Endothelial cell of umbilical vein (primary cell): ENCODE results near the gene COMT. TPM values are rescaled to one million over a fixed set of nuclear protein-coding genes. Genes with fewer than 3 reads are reported as not detected.

Experiments
- BruUV-seq: library from RNA; stranded (reverse); fragments of 400-500 nt; replicated peaks from 2 replicates; lab custom pipeline; 2021; lab: Mats Ljungman, UMichigan
- CTCF ChIA-PET: fragments of 300-600, 350-600 bp; sonication (Branson Sonifier 250); formaldehyde crosslinking; loops from one replicate; lab custom pipeline; 2021; ENCODE audit warnings: antibody characterized with exemption, inconsistent platforms; lab: Charles Lee
- POLR2A ChIA-PET: fragments of 300-600, 350-600 bp; sonication (Branson Sonifier 250); formaldehyde crosslinking; loops from one replicate; lab custom pipeline; 2021; ENCODE audit warnings: antibody characterized with exemption, inconsistent platforms; lab: Charles Lee
- DNase-seq: peaks from one replicate; pipeline ENCODE4 v3.0.0-alpha.2; 2011; ENCODE audit warnings: low read depth, low spot score
- FAIRE-seq: peaks from 2 replicates; lab custom pipeline; 2011; peaks lifted over from hg19 to GRCh38; lab: Jason Lieb, UNC
- H2AFZ ChIP-seq: 2 replicates; pipeline ENCODE4 v1.6.0; 2012; ENCODE audit warnings: low read depth, low read length, control low read depth, inconsistent platforms
- H3K27ac ChIP-seq: 2 replicates; pipeline ENCODE4 v1.5.1; 2011; ENCODE audit warnings: low read depth, mild to moderate bottlenecking, control low read depth, low read length, moderate library complexity; ENCODE audit not compliant: insufficient read depth
- H3K27me3 ChIP-seq, 2 experiments: 2 replicates each; pipeline versions ENCODE4 v1.6.0 to v1.6.1; 2011; ENCODE audit warnings: low read length in 2 of 2, mixed read lengths in 1 of 2; ENCODE audit not compliant: control insufficient read depth in 2 of 2, insufficient read depth in 2 of 2
- H3K36me3 ChIP-seq, 2 experiments: 2 replicates in 1 of 2; 3 replicates in 1 of 2; pipeline ENCODE4 v1.5.1; 2011; ENCODE audit warnings: low read length in 2 of 2, mild to moderate bottlenecking in 1 of 2, moderate library complexity in 1 of 2; ENCODE audit not compliant: control insufficient read depth in 2 of 2, insufficient read depth in 2 of 2; ENCODE audit errors: extremely low read depth in 1 of 2
- H3K4me1 ChIP-seq: 3 replicates; pipeline ENCODE4 v1.5.1; 2011; ENCODE audit warnings: mild to moderate bottlenecking, low read length; ENCODE audit not compliant: control insufficient read depth, insufficient read depth; ENCODE audit errors: extremely low read depth
- H3K4me2 ChIP-seq: 2 replicates; pipeline ENCODE4 v1.6.1; 2011; ENCODE audit warnings: low read length, control low read depth, mixed read lengths; ENCODE audit not compliant: insufficient read depth
- H3K4me3 ChIP-seq, 3 experiments: fragments of 200-600 bp in 1 of 3; sonication (generic), shearing (Covaris generic) in 1 of 3; replicated peaks in 1 of 3; 2 replicates each; pipeline ENCODE4 v1.5.1; 2011 to 2016; ENCODE audit warnings: control low read depth in 3 of 3, low read length in 3 of 3, mild to moderate bottlenecking in 2 of 3, inconsistent platforms in 1 of 3, low read depth in 1 of 3, moderate library complexity in 1 of 3; ENCODE audit not compliant: insufficient read depth in 1 of 3
- H3K79me2 ChIP-seq: 2 replicates; pipeline ENCODE4 v1.6.0; 2012; ENCODE audit warnings: low read length, inconsistent platforms; ENCODE audit not compliant: control insufficient read depth, insufficient read depth
- H3K9ac ChIP-seq: replicated peaks from 2 replicates; pipeline ENCODE3; 2011; ENCODE audit warnings: low read length, control low read depth; ENCODE audit not compliant: insufficient read depth; ENCODE audit errors: extremely low read depth
- H3K9me1 ChIP-seq: replicated peaks from 3 replicates; pipeline ENCODE4 v1.6.0; 2011; ENCODE audit warnings: mild to moderate bottlenecking, low read length; ENCODE audit not compliant: control insufficient read depth, insufficient read depth; ENCODE audit errors: extremely low read depth
- H3K9me3 ChIP-seq: replicated peaks from 2 replicates; pipeline ENCODE4 v1.5.1; 2012; ENCODE audit warnings: low read length, inconsistent platforms; ENCODE audit not compliant: control insufficient read depth, insufficient read depth
- H4K20me1 ChIP-seq: replicated peaks from 2 replicates; pipeline ENCODE3; 2011; ENCODE audit warnings: mild to moderate bottlenecking, low read length; ENCODE audit not compliant: control insufficient read depth, insufficient read depth; ENCODE audit errors: extremely low read depth
- EZH2 ChIP-seq: IDR thresholded peaks from 2 replicates; pipeline ENCODE4 v1.6.1; 2012; ENCODE audit warnings: borderline replicate concordance, low read depth, mild to moderate bottlenecking, moderate library complexity, low read length, inconsistent platforms; ENCODE audit not compliant: severe bottlenecking
- FOS ChIP-seq: IDR thresholded peaks from 2 replicates; pipeline ENCODE4 v1.6.1; 2011; ENCODE audit warnings: mild to moderate bottlenecking, low read length, moderate library complexity, borderline replicate concordance; ENCODE audit not compliant: insufficient read depth
- GATA2 ChIP-seq: IDR thresholded peaks from 2 replicates; pipeline ENCODE4 v1.7.0; 2011; ENCODE audit warnings: low read depth, mild to moderate bottlenecking, moderate library complexity, mixed read lengths, low read length; ENCODE audit not compliant: insufficient read length, insufficient read depth
- JUN ChIP-seq: IDR thresholded peaks from 2 replicates; pipeline ENCODE4 v1.6.1; 2011; ENCODE audit warnings: borderline replicate concordance, low read depth; ENCODE audit not compliant: insufficient read length, insufficient read depth
- MYC ChIP-seq: IDR thresholded peaks from one replicate; pipeline ENCODE4 v1.6.1; 2011; ENCODE audit warnings: mild to moderate bottlenecking, low read depth, low read length
- POLR2A ChIP-seq: IDR thresholded peaks from 2 replicates; pipeline ENCODE4 v1.6.1; 2012; ENCODE audit warnings: low read depth, mild to moderate bottlenecking, control low read depth, low read length
- POLR2AphosphoS5 ChIP-seq: IDR thresholded peaks from 2 replicates; pipeline ENCODE4 v1.6.1; 2012; ENCODE audit warnings: low read depth, mild to moderate bottlenecking, control low read depth, low read length, moderate library complexity; ENCODE audit not compliant: insufficient read depth
- dilution Hi-C: fragments of 300-500 bp; cut with MboI; formaldehyde crosslinking; loops from one replicate; pipeline ENCODE4 v1.15.0; 2019; ENCODE audit warnings: low sequenced_read_pairs; ENCODE audit not compliant: extremely low pct_ligation_motif_present
- intact Hi-C: fragments of 100-400 bp; cut with micrococcal nuclease; formaldehyde crosslinking; loops from one replicate; pipeline ENCODE4 v1.10.0; 2022
- polyA plus RNA-seq, 4 experiments: library from polyadenylated mRNA; depleted of rRNA in 3 of 4; stranded (reverse) in 3 of 4; unstranded in 1 of 4; fragments of >200 nt; gene quantifications; 2 replicates each; pipeline versions ENCODE4 v1.2.1 to v1.2.3, GENCODE V29; 2011 to 2012; ENCODE audit warnings: missing spikeins in 1 of 4
- total RNA-seq: library from RNA; stranded (reverse); gene quantifications from 2 replicates; pipeline ENCODE4 v1.2.3, GENCODE V29; 2021
- TF ChIP-seq, protein P1 (sequence below), 2 donors: IDR thresholded peaks; 1 replicate in 1 of 2; 2 replicates in 1 of 2; pipeline ENCODE4 v1.5.1; 2011; ENCODE audit warnings: low read length in 2 of 2, mild to moderate bottlenecking in 2 of 2, moderate library complexity in 2 of 2, control low read depth in 1 of 2, inconsistent platforms in 1 of 2, low read depth in 1 of 2; ENCODE audit not compliant: insufficient read depth in 1 of 2; ENCODE audit errors: extremely low read depth in 1 of 2
- TF ChIP-seq, protein P2 (sequence below): IDR thresholded peaks from 2 replicates; pipeline ENCODE4 v1.6.1; 2011; ENCODE audit not compliant: insufficient read depth, insufficient read length

COMT gene
- total and polyA plus RNA-seq, 2 donors (not counting 3 experiments of a cell fraction or from before 2014, with no cell fraction given) = 221 to 537 TPM

- POLR2A ChIA-PET = interaction anchor here (2.6 kb wide), 1 partner anchor 11 kb away, joined by 7 read pairs; no protein-coding TSS in a partner anchor
- Histone ChIP-seq H3K4me3 (peak overlapping the region in 2 of 3 experiments; percentile 45 to 86), H4K20me1 (no peaks in the 10 kb centered on the region), H3K79me2 (peaks cover 60% of the 10 kb centered on the region), H3K27me3 (no peaks in the 10 kb centered on the region), H3K9me3 (no peaks in the 10 kb centered on the region), H3K9ac (peak overlapping the region; percentile 88), H3K9me1 (no peaks in the 10 kb centered on the region), H3K4me2 (peak overlapping the region; percentile 89), H3K27ac (peak overlapping the region; percentile 77), H2AFZ (no peak overlapping the region), H3K4me1 (peaks cover 49% of the 10 kb centered on the region), H3K36me3 (no peaks in the 10 kb centered on the region)
- DNase-seq (peak; percentile 72), FAIRE-seq (peak; percentile 74)
- TF ChIP-seq POLR2A = no peak
- peak; percentile 25 for TF ChIP-seq POLR2AphosphoS5
- intact Hi-C loops = loop anchor here (1.0 kb wide), 1 partner anchor 51 kb away; no protein-coding TSS in a partner anchor
- dilution Hi-C loops = no loop called here
- CTCF ChIA-PET = interaction anchor here (1.1 to 2.6 kb wide), 7 partner anchors 10 to 219 kb away, joined by 3 to 15 read pairs (median 8); no protein-coding TSS in a partner anchor
- TSS peak; percentile 32 for BruUV-seq
Observed at GRCh38 chr22:19943082-19944026, 1.8 kb downstream of the COMT start.

- BruUV-seq = TSS peak; percentile 6
- no peak for DNase-seq
- intact Hi-C loops = loop anchor here (2.0 kb wide), 1 partner anchor 67 kb away; no protein-coding TSS in a partner anchor
- Histone ChIP-seq H3K9me1 (no peaks in the 10 kb centered on the region), H3K36me3 (no peaks in the 10 kb centered on the region), H4K20me1 (no peaks in the 10 kb centered on the region), H3K79me2 (peaks cover 43% of the 10 kb centered on the region), H3K9ac (peak overlapping the region; percentile 79), H3K27ac (peak overlapping the region; percentile 86), H3K9me3 (no peaks in the 10 kb centered on the region), H2AFZ (no peak overlapping the region), H3K4me2 (no peak overlapping the region), H3K4me3 (no peak overlapping the region), H3K27me3 (no peaks in the 10 kb centered on the region), H3K4me1 (peaks cover 46% of the 10 kb centered on the region)
- TF ChIP-seq POLR2AphosphoS5 = no peak
- TF ChIP-seq EZH2 = no peak
- no peak for TF ChIP-seq FOS
- no peak for TF ChIP-seq JUN
- no peak for TF ChIP-seq MYC
- TF ChIP-seq, protein P1, sequence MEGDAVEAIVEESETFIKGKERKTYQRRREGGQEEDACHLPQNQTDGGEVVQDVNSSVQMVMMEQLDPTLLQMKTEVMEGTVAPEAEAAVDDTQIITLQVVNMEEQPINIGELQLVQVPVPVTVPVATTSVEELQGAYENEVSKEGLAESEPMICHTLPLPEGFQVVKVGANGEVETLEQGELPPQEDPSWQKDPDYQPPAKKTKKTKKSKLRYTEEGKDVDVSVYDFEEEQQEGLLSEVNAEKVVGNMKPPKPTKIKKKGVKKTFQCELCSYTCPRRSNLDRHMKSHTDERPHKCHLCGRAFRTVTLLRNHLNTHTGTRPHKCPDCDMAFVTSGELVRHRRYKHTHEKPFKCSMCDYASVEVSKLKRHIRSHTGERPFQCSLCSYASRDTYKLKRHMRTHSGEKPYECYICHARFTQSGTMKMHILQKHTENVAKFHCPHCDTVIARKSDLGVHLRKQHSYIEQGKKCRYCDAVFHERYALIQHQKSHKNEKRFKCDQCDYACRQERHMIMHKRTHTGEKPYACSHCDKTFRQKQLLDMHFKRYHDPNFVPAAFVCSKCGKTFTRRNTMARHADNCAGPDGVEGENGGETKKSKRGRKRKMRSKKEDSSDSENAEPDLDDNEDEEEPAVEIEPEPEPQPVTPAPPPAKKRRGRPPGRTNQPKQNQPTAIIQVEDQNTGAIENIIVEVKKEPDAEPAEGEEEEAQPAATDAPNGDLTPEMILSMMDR (IDR thresholded peaks at IDR 0.05; ENCODE audit: extremely low read depth in 1 of 2, insufficient read depth in 1 of 2, low read depth in 1 of 2, low read length in 2 of 2) = no peak
- TF ChIP-seq, protein P2, sequence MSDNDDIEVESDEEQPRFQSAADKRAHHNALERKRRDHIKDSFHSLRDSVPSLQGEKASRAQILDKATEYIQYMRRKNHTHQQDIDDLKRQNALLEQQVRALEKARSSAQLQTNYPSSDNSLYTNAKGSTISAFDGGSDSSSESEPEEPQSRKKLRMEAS = no peak
- TF ChIP-seq POLR2A = no peak
- no peak for TF ChIP-seq GATA2
- no peak for FAIRE-seq
- ChIA-PET POLR2A (no interaction called here), CTCF (interaction anchor here (0.6 to 2.7 kb wide), 10 partner anchors 10 to 218 kb away, joined by 3 to 38 read pairs (median 4); partner anchors contain the start of genes GNB1L and RTL10)
- dilution Hi-C loops = no loop called here
Observed at GRCh38 chr22:19948057-19948760, 6.6 kb downstream of the COMT start.
